NCI-H2081 treated with DMSO at 0.1 percent for 48 hours (cell line): ENCODE data around the gene CRKL.
"Not testable (repeated sequence)": the region's sequence is repeated elsewhere in the genome, so short reads cannot be mapped to it uniquely, and the experiment has no call there.

Source experiments
- DNase-seq: peaks from one replicate; lab custom pipeline; 2025; lab: John Stamatoyannopoulos, UW

Gene CRKL

GRCh38 chr22:20901093-20902033 is 15.8 kb upstream of the CRKL start:
- not testable (repeated sequence) for DNase-seq

GRCh38 chr22:20903093-20903492 is 14.1 kb upstream of the CRKL start:
- DNase-seq = no peak

GRCh38 chr22:20904008-20904979 is 12.9 kb upstream of the CRKL start:
- DNase-seq = no peak

GRCh38 chr22:20904980-20905355 is 12.2 kb upstream of the CRKL start:
- no peak for DNase-seq

GRCh38 chr22:20905415-20906386 is 11.5 kb upstream of the CRKL start:
- no peak for DNase-seq

- DNase-seq = no peak
Observed at GRCh38 chr22:20906387-20906767, 10.8 kb upstream of the CRKL start.

- not testable (repeated sequence) for DNase-seq
Observed at GRCh38 chr22:20908717-20909116, 8.5 kb upstream of the CRKL start.

- no peak for DNase-seq
Observed at GRCh38 chr22:20909543-20910303, 7.5 kb upstream of the CRKL start.

- DNase-seq = no peak
Observed at GRCh38 chr22:20912494-20912893, 4.7 kb upstream of the CRKL start.

- DNase-seq = no peak
Observed at GRCh38 chr22:20918663-20919218, 1.5 kb downstream of the CRKL start.

- no peak for DNase-seq
Observed at GRCh38 chr22:20919718-20920117, 2.5 kb downstream of the CRKL start.

GRCh38 chr22:20920881-20921203 is 3.6 kb downstream of the CRKL start:
- DNase-seq = no peak

GRCh38 chr22:20922141-20922751 is 5.0 kb downstream of the CRKL start:
- no peak for DNase-seq

- no peak for DNase-seq
Observed at GRCh38 chr22:20926243-20926642, 9.0 kb downstream of the CRKL start.

GRCh38 chr22:20927940-20928572 is 10.8 kb downstream of the CRKL start:
- DNase-seq = no peak

- no peak for DNase-seq
Observed at GRCh38 chr22:20928573-20928967, 11.4 kb downstream of the CRKL start.

GRCh38 chr22:20930004-20930403 is 12.8 kb downstream of the CRKL start:
- no peak for DNase-seq

GRCh38 chr22:20930435-20930834 is 13.2 kb downstream of the CRKL start:
- DNase-seq = not testable (repeated sequence)

- no peak for DNase-seq
Observed at GRCh38 chr22:20931126-20931654, 14.0 kb downstream of the CRKL start.
